Mucosa of descending colon (tissue), 3 donors: ENCODE results near the gene CEP350. TPM values are rescaled to one million over a fixed set of nuclear protein-coding genes. Genes with fewer than 3 reads are reported as not detected.

Experiments
- ATAC-seq: fragments of 200-7000 bp; cut with Tn5 transposase; one replicate; pipeline ENCODE4 v1.9.1; 2020; ENCODE audit warnings: mild to moderate bottlenecking, moderate library complexity
- DNase-seq, 3 donors: peaks; one replicate each; pipeline ENCODE4 v3.0.0-alpha.2; 2020
- H3K36me3 ChIP-seq: fragments of 200-600 bp; one replicate; pipeline ENCODE4 v1.8.0; 2021; ENCODE audit warnings: low read depth, mild to moderate bottlenecking
- H3K4me1 ChIP-seq: fragments of 200-600 bp; one replicate; pipeline ENCODE4 v1.8.0; 2021; ENCODE audit warnings: low read depth, mild to moderate bottlenecking
- H3K4me3 ChIP-seq: fragments of 200-600 bp; one replicate; pipeline ENCODE4 v1.8.0; 2021; ENCODE audit warnings: mild to moderate bottlenecking
- H3K9me3 ChIP-seq: fragments of 200-600 bp; one replicate; pipeline ENCODE4 v1.8.0; 2021; ENCODE audit warnings: mild to moderate bottlenecking
- intact Hi-C, 2 donors: fragments of 100-400 bp; cut with DNase I in 1 of 2; cut with micrococcal nuclease in 1 of 2; formaldehyde crosslinking; loops; one replicate each; pipeline versions ENCODE4 v1.11.0 to v1.11.1; 2022; cut with DNase I, micrococcal nuclease
- long read RNA-seq, 2 donors: library from polyadenylated mRNA; unstranded; transcript quantifications; one replicate each; pipeline ENCODE4 v2.0.0, GENCODE V29; 2019 to 2021
- total RNA-seq, 3 donors: library from RNA; stranded (reverse); fragmentation: NEBNext Ultra II Directional in 2 of 3; extraction: Animal tissue kit (Norgen Biotek cat#: 25700) in 2 of 3; gene quantifications; one replicate each; pipeline versions ENCODE4 v1.2.1 to v1.2.4, GENCODE V29; 2021 to 2023
- TF ChIP-seq, protein P1 (sequence below): fragments of 200-600 bp; IDR thresholded peaks from one replicate; pipeline ENCODE4 v1.8.0; 2022; ENCODE audit warnings: antibody characterized with exemption, mild to moderate bottlenecking
- donor health status: DM: no; HTN: no; CAD: no; lungs with moderate emphysema.
- donor health status: DM: no; HTN: no; CAD: no.
- donor health status: DM: no; HTN: yes; CAD: no.

The CEP350 gene, protein sequence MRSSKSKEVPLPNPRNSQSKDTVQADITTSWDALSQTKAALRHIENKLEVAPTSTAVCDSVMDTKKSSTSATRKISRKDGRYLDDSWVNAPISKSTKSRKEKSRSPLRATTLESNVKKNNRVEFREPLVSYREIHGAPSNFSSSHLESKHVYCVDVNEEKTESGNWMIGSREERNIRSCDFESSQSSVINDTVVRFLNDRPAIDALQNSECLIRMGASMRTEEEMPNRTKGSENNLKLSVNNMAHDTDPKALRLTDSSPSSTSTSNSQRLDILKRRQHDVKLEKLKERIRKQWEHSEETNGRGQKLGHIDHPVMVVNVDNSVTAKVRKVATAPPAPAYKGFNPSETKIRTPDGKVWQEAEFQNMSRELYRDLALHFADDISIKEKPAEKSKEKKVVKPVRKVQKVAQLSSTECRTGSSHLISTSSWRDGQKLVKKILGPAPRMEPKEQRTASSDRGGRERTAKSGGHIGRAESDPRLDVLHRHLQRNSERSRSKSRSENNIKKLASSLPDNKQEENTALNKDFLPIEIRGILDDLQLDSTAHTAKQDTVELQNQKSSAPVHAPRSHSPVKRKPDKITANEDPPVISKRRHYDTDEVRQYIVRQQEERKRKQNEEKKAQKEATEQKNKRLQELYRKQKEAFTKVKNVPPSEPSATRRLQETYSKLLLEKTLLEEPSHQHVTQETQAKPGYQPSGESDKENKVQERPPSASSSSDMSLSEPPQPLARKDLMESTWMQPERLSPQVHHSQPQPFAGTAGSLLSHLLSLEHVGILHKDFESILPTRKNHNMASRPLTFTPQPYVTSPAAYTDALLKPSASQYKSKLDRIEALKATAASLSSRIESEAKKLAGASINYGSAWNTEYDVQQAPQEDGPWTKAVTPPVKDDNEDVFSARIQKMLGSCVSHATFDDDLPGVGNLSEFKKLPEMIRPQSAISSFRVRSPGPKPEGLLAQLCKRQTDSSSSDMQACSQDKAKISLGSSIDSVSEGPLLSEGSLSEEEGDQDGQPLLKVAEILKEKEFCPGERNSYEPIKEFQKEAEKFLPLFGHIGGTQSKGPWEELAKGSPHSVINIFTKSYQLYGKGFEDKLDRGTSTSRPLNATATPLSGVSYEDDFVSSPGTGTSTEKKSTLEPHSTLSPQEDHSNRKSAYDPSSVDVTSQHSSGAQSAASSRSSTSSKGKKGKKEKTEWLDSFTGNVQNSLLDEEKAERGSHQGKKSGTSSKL (N-terminal part only)
- 10 to 100 TPM; 41.9 to 63.7 (median 53.9) TPM for total RNA-seq
- long read RNA-seq, donor 1, partial matches to known transcripts = 5 of 13 reads
- long read RNA-seq, donor 1, other reads (novel, unspliced or antisense) = 8 of 13 reads
- long read RNA-seq, donor 2, partial matches to known transcripts = 4 of 7 reads
- long read RNA-seq, donor 2, other reads (novel, unspliced or antisense) = 3 of 7 reads

DNA sequence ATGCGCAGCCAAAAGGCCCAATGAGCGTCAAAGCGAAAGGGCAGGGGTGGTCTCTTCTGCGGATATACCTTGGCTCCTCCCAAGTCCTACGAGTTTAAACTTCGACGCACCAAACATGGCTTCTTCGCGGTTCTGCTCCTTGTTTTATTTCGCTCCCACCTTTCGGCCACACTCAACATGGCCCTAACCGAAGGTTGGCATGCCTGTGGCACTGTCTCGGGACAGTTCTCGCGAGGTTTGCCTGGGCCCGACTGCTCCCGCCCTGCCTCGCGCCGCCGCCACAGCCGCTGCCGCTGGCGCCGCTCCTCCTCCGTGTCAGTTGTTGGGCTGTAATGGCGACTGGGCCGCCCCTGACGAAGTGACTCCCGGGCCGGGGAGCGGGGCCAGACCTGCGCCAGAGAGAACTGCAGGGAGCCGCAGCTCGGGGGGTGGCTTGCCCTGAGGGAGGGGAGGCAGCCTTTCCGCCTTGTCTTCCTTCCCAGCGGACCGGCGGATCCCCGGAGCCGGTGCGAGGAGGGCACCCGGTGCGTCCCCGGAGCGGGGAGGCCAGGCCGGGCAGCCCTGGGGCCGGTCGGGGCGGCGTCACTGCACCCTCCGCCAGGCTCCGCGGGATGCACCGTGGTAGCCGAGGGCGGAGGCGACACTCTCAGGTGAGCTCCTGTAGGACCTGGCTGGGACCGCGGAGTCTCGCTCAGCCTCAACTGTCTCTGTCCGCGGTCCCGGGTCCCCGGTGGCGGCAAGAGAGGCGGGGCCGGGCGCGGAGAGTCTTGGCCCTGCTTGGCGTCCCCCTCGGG, at the start of gene CEP350:
CEP350 (plus strand) TSS at position 318 of the 794 bp plus-strand sequence. CDS start 31,372 bp downstream, outside the sequence.
- peak; percentile 98 to 99 (median 99) for DNase-seq
- no peaks in the 10 kb centered on the region for H3K9me3 ChIP-seq
- peak within 1 kb of the TSS; percentile 74 for H3K4me3 ChIP-seq
- intact Hi-C loops = no loop called here
- H3K4me1 ChIP-seq = peaks cover 23% of the 10 kb centered on the region
- TF ChIP-seq, protein P1, sequence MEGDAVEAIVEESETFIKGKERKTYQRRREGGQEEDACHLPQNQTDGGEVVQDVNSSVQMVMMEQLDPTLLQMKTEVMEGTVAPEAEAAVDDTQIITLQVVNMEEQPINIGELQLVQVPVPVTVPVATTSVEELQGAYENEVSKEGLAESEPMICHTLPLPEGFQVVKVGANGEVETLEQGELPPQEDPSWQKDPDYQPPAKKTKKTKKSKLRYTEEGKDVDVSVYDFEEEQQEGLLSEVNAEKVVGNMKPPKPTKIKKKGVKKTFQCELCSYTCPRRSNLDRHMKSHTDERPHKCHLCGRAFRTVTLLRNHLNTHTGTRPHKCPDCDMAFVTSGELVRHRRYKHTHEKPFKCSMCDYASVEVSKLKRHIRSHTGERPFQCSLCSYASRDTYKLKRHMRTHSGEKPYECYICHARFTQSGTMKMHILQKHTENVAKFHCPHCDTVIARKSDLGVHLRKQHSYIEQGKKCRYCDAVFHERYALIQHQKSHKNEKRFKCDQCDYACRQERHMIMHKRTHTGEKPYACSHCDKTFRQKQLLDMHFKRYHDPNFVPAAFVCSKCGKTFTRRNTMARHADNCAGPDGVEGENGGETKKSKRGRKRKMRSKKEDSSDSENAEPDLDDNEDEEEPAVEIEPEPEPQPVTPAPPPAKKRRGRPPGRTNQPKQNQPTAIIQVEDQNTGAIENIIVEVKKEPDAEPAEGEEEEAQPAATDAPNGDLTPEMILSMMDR = no peak
- ATAC-seq = peak; percentile 97
- H3K36me3 ChIP-seq = no peaks in the 10 kb centered on the region

DNA sequence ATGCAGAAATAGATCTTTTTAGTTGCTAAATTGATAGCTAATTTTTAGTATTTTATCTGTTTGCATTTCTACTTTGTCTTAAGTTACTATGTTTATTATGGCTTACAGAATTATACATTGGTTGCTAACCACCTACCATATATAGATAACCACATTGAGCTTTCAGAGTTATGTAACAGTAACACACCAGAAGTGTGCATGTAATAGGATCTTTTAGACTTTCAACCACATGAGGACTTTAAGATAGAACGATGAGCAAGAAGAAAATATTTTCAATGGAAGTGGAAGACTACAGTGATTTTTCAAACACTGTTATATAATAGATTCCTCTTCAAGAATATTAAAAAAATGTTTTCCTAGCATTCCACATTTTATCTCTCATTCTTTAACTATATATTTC, 43.7 kb upstream of the CEP350 start:
- no peak for DNase-seq
- TF ChIP-seq, protein P1 = no peak
- H3K36me3 ChIP-seq = peaks cover 5% of the 10 kb centered on the region
- H3K9me3 ChIP-seq = no peaks in the 10 kb centered on the region
- no peak for ATAC-seq
- H3K4me3 ChIP-seq = no peak overlapping the region
- intact Hi-C loops = no loop called here
- no peaks in the 10 kb centered on the region for H3K4me1 ChIP-seq

GRCh38 chr1:179911812-179912211, 42.8 kb upstream of the CEP350 start:
- no peaks in the 10 kb centered on the region for H3K9me3 ChIP-seq
- H3K4me3 ChIP-seq = no peak overlapping the region
- ATAC-seq (no peak), DNase-seq (no peak)
- TF ChIP-seq, protein P1 = no peak
- intact Hi-C loops = no loop called here
- H3K36me3 ChIP-seq = peaks cover 5% of the 10 kb centered on the region
- H3K4me1 ChIP-seq = no peaks in the 10 kb centered on the region

DNA sequence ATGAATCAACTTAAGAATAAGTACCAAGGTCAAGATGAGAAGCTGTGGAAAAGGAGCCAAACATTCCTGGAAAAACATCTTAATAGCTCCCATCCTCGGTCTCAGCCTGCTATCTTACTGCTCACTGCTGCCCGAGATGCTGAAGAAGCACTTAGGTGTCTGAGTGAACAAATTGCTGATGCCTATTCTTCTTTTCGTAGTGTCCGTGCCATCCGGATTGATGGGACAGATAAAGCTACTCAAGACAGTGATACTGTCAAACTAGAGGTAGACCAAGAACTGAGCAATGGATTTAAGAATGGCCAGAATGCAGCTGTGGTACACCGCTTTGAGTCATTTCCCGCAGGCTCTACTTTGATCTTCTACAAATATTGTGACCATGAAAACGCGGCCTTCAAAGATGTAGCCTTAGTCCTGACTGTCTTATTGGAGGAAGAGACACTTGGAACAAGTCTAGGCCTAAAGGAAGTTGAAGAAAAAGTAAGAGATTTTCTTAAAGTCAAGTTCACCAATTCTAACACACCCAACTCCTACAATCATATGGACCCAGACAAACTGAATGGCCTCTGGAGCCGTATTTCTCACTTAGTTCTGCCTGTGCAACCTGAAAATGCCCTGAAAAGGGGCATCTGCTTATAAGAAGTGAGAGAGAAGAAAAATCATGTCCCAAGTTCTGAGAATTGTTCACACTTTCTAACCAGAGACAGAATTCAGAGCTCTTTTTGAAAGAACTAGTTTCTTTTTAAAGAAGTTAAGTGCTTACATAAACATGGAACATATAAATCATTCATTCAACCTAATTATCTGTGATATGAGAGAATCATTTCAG, 36.8 kb upstream of the CEP350 start:
- Histone ChIP-seq H3K36me3 (no peaks in the 10 kb centered on the region), H3K9me3 (no peaks in the 10 kb centered on the region), H3K4me3 (no peak overlapping the region), H3K4me1 (no peaks in the 10 kb centered on the region)
- no peak for DNase-seq
- ATAC-seq = no peak
- TF ChIP-seq, protein P1 = no peak
- intact Hi-C loops = no loop called here
